Activated naive CD8-positive, alpha-beta T cell treated with anti-CD3 and anti-CD28 coated beads, Interleukin-2, amount 50 U/mL, for 16 hours (primary cell): ENCODE measurements around the gene C3AR1.
A peak's percentile ranks its signal among the peaks of the same experiment; 100 is the strongest.
"Not testable (repeated sequence)": the region's sequence is repeated elsewhere in the genome, so short reads cannot be mapped to it uniquely, and the experiment has no call there.

ENCODE experiments used
- DNase-seq: peaks from one replicate; pipeline ENCODE4 v3.0.0-alpha.2; 2020; ENCODE audit warnings: low read depth, low spot score

Gene C3AR1

GRCh38 chr12:8057839-8058238 lies 8.3 kb downstream of the C3AR1 start:
- no peak for DNase-seq

- DNase-seq, result no peak
Measured at GRCh38 chr12:8057306-8057705, 8.9 kb downstream of the C3AR1 start.

- no peak for DNase-seq
Measured at GRCh38 chr12:8054816-8055215, 11.3 kb downstream of the C3AR1 start.

GRCh38 chr12:8052679-8053078 lies 13.5 kb downstream of the C3AR1 start:
- no peak for DNase-seq

DNA sequence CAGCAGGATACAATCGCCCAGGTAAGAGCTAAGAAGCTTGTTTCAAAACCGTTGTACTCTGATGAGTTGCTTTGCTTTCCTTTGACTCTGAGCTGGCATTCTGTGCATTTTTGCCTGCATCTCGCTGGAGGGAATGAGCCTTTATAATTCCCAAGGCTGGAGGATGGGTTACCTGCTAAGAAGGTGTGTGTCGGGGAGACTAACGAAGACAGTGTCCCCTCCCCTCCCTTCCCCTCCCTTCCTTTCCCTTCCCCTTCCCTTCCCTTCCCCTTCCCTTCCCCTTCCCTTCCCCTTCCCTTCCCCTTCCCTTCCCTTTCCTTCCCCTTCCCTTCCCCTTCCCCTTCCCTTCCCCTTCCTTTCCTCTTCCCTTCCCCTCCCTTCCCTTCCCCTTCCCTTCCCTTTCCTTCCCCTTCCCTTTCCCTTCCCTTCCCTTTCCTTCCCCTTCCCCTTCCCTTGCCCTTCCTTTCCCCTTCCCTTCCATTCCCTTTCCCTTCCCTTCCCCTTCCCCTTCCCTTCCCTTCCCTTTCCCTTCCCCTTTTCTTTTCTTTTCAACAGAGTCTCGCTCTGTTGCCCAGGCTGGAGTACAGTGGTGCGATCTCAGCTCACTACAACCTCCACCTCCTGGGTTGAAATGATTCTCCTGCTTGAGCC lies 15.4 kb downstream of the C3AR1 start:
- DNase-seq, result no peak

- DNase-seq, result no peak
Measured at GRCh38 chr12:8048906-8049305, 17.3 kb downstream of the C3AR1 start.

GRCh38 chr12:8047842-8048241 lies 18.3 kb downstream of the C3AR1 start:
- DNase-seq, result no peak

GRCh38 chr12:8045952-8046944 lies 19.9 kb downstream of the C3AR1 start:
- peak; percentile 51 for DNase-seq

- no peak for DNase-seq
Measured at GRCh38 chr12:8040791-8041190, 25.4 kb downstream of the C3AR1 start.

- no peak for DNase-seq
Measured at GRCh38 chr12:8038659-8039114, 27.5 kb downstream of the C3AR1 start.

GRCh38 chr12:8037947-8038346 lies 28.2 kb downstream of the C3AR1 start:
- DNase-seq, result no peak

DNA sequence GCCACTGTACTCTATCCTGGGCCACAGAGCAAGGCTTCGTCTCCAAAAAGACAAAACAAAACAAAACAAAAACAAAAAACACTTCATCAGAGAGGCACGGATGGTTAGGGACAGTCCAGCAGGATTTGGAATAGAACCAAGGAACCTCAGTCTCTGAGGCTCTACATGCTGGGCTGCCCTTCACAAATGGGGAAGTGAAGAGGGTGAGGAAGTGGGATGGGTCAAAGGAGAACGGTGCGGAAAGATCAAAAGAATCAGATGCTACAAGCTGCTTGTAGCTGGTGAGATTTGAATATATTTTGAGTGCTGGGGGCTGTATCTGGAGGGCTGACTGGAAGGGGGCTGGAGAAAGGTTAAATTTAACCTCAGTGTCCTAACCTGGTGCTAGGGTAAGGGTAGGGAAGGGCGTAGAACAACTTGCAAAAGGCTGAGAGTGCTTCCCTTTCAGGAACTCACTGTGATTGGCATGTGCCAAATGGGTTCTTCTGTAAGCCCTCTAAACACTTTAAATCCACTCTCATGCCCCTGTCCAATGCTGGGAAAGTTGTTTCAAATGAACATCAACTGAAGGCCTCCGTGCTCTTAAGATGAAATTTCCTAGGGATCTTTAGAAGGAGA lies 29.0 kb downstream of the C3AR1 start:
- DNase-seq, result no peak

DNA sequence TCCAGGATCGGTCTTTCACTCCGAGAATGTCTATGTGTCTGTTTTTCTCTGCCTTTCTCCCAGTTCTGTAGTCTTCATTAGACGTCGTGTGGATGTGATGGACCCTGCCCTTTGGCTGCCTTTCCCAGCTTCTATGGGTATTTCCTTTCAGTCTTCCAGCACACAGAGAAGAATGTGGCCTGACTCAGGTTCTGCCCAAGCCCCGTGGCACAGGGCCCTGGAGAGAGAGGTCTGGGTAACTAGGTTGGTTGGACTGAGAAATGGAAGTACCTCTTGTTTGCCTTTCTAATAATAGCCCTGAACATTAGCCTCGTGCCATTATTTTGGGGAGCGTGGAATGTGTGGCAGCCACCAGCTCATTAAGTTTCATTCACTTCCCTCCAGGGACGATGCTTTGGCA lies 29.8 kb downstream of the C3AR1 start:
- no peak for DNase-seq

- no peak for DNase-seq
Measured at GRCh38 chr12:8035440-8036010, 30.6 kb downstream of the C3AR1 start.

DNA sequence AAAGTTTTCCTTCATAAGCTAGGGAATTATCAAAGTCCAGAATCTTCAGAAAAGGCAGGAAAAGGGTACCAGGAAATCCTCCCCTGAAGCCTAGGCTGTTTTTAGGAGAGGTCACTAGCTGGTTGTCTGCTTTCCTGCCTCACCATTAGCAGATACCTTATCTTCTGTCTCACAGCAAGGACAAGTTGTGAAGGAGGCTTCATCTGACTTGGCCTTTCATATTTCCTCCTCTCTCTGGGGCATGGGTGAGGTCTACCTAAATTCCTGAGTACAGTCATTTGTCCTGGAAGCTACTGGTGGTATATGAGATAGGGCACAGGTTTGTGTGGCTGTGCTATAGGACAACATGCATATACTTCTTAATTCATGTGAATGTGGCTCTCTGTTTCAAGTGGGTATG lies 31.4 kb downstream of the C3AR1 start:
- no peak for DNase-seq

DNA sequence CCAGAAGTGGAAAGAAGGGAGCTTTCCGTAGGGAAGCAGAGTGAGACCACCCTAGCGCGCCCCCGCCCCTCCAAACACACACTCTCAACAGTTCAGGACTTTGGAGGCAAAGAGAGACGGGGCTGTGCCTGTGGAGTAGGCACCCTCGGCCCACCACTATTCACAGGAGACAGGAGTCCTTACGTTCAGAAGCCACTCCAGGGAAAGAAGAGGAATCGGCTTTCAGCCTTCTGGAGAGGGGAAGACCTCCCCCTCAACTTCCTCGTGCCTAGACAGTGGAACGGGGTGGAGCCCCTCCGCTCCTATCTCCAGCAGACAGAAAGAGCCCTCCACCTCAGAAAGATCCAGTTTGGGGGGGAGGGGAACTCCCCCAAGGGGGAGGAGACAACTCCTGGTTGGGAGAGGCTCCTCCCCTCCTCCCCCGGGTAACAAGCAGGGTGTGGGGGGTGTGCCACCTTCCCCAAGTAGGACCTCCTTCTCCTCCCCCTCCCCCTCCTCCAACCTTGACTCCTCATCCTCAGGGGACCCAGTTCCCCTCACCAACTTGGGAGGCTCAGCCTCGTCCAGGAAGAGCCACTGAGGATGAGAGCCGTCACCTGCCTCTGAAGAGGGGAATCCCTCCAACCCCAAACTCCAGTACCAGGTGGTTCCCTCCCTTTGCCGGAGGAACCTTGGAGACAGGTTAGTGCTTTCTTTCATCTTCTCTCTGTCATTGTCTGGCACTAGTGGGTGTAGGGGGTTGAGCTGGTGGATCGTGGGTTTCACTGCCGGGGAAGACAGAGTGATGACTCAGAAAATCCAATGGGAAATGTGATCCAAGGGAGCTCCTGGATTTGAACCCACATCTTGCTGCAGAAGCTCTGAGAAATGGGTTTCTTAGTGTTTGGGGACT lies 32.8 kb downstream of the C3AR1 start:
- DNase-seq, result no peak

DNA sequence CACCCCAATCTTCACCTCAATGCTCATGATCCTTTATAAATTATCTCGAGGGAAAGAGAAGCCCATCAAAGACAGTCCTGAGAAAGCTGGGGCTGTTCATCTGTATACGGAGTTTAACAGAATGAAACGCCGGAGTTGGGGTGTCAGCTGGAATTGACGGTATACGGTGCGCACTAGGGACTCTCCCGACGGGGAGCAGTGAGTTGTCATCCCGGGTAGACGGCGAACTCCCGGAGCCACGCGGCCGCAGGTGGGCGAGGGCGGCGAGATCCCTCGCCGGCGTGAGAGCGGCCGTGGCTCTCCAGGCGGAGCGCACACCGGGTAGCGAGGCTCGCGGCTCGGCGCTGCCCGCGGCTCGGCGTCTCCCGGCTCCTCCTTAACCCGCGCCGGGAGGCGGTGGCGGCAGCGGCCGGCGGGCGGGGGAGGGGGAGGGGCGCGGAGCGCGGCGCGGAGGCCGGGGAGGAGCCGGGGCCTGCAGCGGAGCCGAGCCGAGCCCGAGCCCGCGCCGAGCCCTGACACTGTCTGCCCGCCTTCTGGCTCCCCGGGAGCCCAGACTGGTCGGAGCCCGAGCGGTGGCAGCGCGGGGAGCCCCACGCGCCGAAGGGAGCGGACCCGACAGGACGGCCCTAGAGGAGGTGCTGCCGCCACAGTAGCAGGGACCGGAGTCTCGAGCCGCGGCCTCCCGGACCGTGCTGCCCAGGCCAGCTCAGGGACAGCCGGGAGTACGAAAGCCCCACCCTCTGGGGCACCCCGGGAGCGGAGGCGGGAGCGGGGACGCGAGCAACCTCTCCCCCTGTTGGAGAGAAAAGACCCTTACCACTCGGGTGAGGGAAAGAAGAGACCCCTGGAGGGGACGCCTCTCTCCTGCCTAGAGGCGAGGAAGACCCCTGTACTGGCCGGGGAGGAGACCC lies 33.7 kb downstream of the C3AR1 start, which contains the start of gene FOXJ2:
Gene FOXJ2 (plus strand): TSS at position 475 of the 911 bp plus-strand sequence. CDS start 7,117 bp downstream, outside the sequence.
- DNase-seq, result peak; percentile 67

DNA sequence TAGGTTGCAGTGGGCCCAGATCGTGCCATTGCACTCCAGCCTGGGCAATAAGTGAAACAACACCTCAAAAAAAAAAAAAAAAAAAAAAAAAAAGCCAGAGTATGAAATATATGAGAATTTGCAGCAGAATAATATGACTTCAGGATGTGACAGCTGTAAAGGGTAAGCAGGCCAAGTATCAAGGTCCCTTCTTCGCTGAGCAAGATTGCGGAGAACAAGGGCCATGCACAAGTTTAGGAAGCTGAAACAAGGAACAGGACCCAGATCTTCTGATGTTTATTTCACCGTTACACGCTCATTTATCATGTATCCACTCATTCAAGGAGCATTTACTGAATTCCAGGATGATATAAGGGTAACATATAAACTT lies 34.3 kb downstream of the C3AR1 start:
- DNase-seq, result no peak

DNA sequence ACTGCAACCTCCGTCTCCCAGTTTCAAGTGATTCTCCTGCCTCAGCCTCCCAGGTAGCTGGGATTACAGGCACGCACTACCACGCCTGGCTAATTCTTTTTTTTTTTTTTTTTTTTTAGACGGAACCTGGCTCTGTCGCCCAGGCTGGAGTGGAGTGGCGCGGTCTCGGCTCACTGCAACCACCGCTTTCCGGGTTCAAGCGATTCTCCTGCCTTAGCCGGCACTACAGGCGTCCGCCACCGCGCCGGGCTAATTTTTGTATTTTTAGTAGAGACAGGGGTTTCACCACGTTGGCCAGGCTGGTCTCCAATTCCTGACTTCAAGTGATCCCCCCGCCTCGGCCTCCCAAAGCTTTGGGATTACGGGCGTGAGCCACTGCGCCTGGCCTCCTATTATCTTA lies 35.1 kb downstream of the C3AR1 start:
- not testable (repeated sequence) for DNase-seq

DNA sequence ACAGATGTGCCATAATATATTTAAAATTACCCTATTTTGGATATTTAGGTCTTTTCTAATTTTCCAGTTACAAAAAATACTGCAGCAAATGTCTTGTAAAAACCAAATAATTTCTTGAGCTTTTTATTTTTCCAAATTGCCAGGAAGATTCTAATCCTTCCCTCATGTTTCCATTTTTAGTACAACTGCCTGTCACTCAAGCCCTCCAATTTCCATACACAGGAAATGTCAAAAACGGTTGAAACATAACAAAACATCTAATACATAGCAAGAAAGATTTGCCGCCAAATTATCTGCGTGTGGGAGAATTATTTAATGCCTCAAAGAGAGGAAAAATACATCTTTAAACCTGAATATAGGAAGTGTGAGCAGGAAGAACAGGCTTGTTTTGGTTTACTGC lies 36.0 kb downstream of the C3AR1 start:
- DNase-seq, result no peak
